ENCODE data around the gene DMRT3. TPM values are rescaled to one million over a fixed set of nuclear protein-coding genes. Genes with fewer than 3 reads are reported as not detected.

Gene DMRT3
- total and polyA plus RNA-seq, 4 donors = not detected

GRCh38 chr9:959914-960313 is 16.5 kb upstream of the DMRT3 start:
- Histone ChIP-seq H3K4me3 (ENCODE audit: low read depth in 1 of 3, low read length in 3 of 3) (no peak overlapping the region), H3K27ac (ENCODE audit: low read depth in 1 of 2, low read length in 2 of 2) (no peak overlapping the region), H3K9ac (ENCODE audit: low read depth in 1 of 2, low read length in 2 of 2) (no peak overlapping the region), H3K27me3 (ENCODE audit: control insufficient read depth in 4 of 4, insufficient read depth in 4 of 4, low read length in 3 of 4) (peaks cover 3 to 8% (median 5%) of the 10 kb centered on the region in 4 donors), H3K36me3 (ENCODE audit: control insufficient read depth in 4 of 4, insufficient read depth in 3 of 4, low read depth in 1 of 4, low read length in 3 of 4) (no peaks in the 10 kb centered on the region), H3K9me3 (ENCODE audit: control insufficient read depth in 4 of 4, low read length in 3 of 4) (no peaks in the 10 kb centered on the region), H3K4me1 (ENCODE audit: control insufficient read depth in 4 of 4, insufficient read depth in 4 of 4, low read length in 3 of 4) (no peaks in the 10 kb centered on the region)
- WGBS = 48% methylated on average over 4 of the region's 4 CpGs
- no peak for DNase-seq (ENCODE audit: low spot score)
- TF ChIP-seq JUND (IDR thresholded peaks at IDR 0.05) = no peak

- no peaks in the 10 kb centered on the region for H3K4me1 ChIP-seq (ENCODE audit: control insufficient read depth in 4 of 4, insufficient read depth in 4 of 4, low read length in 3 of 4)
- no peak overlapping the region for H3K4me3 ChIP-seq (ENCODE audit: low read depth in 1 of 3, low read length in 3 of 3)
- TF ChIP-seq TAF1 (conservative IDR thresholded peaks at IDR 0.05) = no peak
- no peak for TF ChIP-seq CTCF (IDR thresholded peaks at IDR 0.05; ENCODE audit: low read depth, low read length, missing input control)
- no peak for TF ChIP-seq GABPA (IDR thresholded peaks at IDR 0.05 in 1 of 2, conservative IDR thresholded peaks at IDR 0.05 in 1 of 2)
- TF ChIP-seq HNF4G (IDR thresholded peaks at IDR 0.05) = no peak
- TF ChIP-seq ZBTB33 (IDR thresholded peaks at IDR 0.05) = no peak
- no peak for TF ChIP-seq FOXA1 (IDR thresholded peaks at IDR 0.05)
- TF ChIP-seq HNF4A (conservative IDR thresholded peaks at IDR 0.05) = no peak
- no peak for TF ChIP-seq SP1 (IDR thresholded peaks at IDR 0.05)
- TF ChIP-seq NR2F2 (IDR thresholded peaks at IDR 0.05) = no peak
- H3K36me3 ChIP-seq (ENCODE audit: control insufficient read depth in 4 of 4, insufficient read depth in 3 of 4, low read depth in 1 of 4, low read length in 3 of 4) = no peaks in the 10 kb centered on the region
- H3K9me3 ChIP-seq (ENCODE audit: control insufficient read depth in 4 of 4, low read length in 3 of 4) = no peaks in the 10 kb centered on the region
- DNase-seq (ENCODE audit: low spot score) = no peak
- WGBS = 63% methylated on average over 6 of the region's 6 CpGs
- no peak overlapping the region for H3K9ac ChIP-seq (ENCODE audit: low read depth in 1 of 2, low read length in 2 of 2)
- H3K27ac ChIP-seq (ENCODE audit: low read depth in 1 of 2, low read length in 2 of 2) = no peak overlapping the region
- H3K27me3 ChIP-seq (ENCODE audit: control insufficient read depth in 4 of 4, insufficient read depth in 4 of 4, low read length in 3 of 4) = peaks cover 3 to 11% (median 8%) of the 10 kb centered on the region in 4 donors
Observed at GRCh38 chr9:962023-962422, 14.4 kb upstream of the DMRT3 start.

- H3K4me1 ChIP-seq (ENCODE audit: control insufficient read depth in 4 of 4, insufficient read depth in 4 of 4, low read length in 3 of 4) = peaks cover 0 to 9% (median 3%) of the 10 kb centered on the region in 4 donors
- peaks cover 8 to 18% (median 16%) of the 10 kb centered on the region in 4 donors for H3K27me3 ChIP-seq (ENCODE audit: control insufficient read depth in 4 of 4, insufficient read depth in 4 of 4, low read length in 3 of 4)
- no peak overlapping the region for H3K4me3 ChIP-seq (ENCODE audit: low read depth in 1 of 3, low read length in 3 of 3)
- WGBS = 28% methylated on average over 4 of the region's 4 CpGs
- no peak overlapping the region for H3K27ac ChIP-seq (ENCODE audit: low read depth in 1 of 2, low read length in 2 of 2)
- H3K36me3 ChIP-seq (ENCODE audit: control insufficient read depth in 4 of 4, insufficient read depth in 3 of 4, low read depth in 1 of 4, low read length in 3 of 4) = no peaks in the 10 kb centered on the region
- TF ChIP-seq EGR1 (IDR thresholded peaks at IDR 0.05; ENCODE audit: low read depth in 2 of 2) = no peak
- TF ChIP-seq TAF1 (conservative IDR thresholded peaks at IDR 0.05) = no peak
- TF ChIP-seq NR2F2 (IDR thresholded peaks at IDR 0.05) = no peak
- no peak overlapping the region for H3K9ac ChIP-seq (ENCODE audit: low read depth in 1 of 2, low read length in 2 of 2)
- no peaks in the 10 kb centered on the region for H3K9me3 ChIP-seq (ENCODE audit: control insufficient read depth in 4 of 4, low read length in 3 of 4)
- DNase-seq (ENCODE audit: low spot score) = no peak
Observed at GRCh38 chr9:965497-965896, 11.0 kb upstream of the DMRT3 start.
